Esophagus muscularis mucosa (tissue), 3 donors: ENCODE measurements around the gene HOXB6.

ENCODE experiments used
- CTCF ChIP-seq, 3 experiments: fragments of 200-600 bp in 2 of 3; fragments of 450-650 bp in 1 of 3; sonication (generic) in 2 of 3; IDR thresholded peaks; one replicate each; pipeline ENCODE4 v1.5.1; 2017 to 2019; ENCODE audit warnings: antibody characterized with exemption in 3 of 3, mild to moderate bottlenecking in 2 of 3, moderate library complexity in 1 of 3
- POLR2A ChIP-seq: fragments of 450-650 bp; IDR thresholded peaks from one replicate; pipeline ENCODE4 v1.6.1; 2017; ENCODE audit warnings: antibody characterized with exemption, moderate library complexity, mild to moderate bottlenecking, low read depth
- POLR2AphosphoS5 ChIP-seq, 2 donors: sonication (generic); formaldehyde crosslinking; IDR thresholded peaks; one replicate each; pipeline ENCODE4 v1.6.1; 2017; ENCODE audit warnings: antibody characterized with exemption in 2 of 2

DNA sequence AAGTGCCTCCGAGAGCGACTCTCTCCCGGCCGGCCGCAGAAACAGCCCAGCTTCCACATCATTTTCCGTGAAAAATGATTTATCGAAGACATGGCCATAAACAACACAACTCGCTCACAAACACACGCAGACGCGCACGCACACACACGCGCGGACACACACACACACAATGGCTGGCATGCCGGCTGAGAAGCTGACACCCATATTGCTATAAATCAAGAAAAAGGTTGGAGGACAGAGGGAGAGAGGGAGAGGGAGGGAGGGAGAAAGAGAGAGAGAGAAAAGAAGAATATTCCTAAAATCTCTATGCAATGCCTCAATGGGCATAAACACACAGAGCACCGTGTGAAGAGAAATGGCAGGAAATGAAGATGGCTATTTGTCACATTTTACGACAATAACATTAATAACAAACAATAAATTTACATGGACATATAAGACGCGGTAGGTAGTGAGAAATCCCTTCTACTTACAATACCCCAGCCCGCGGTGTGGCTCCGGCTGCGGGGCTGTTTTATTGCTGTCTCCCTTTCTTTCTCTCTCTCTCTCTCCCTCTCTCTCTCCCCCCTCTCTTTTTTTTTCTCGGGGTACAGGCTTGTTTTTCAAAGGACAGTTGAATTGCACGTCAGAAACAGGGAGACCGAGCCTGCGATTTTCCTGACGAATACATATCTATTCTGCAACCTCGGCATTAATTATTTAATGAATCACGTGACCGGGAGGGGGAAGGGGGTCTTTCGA, 36.1 kb downstream of the HOXB6 start:
- TF ChIP-seq CTCF (IDR thresholded peaks at IDR 0.05) (no peak), POLR2AphosphoS5 (IDR thresholded peaks at IDR 0.05) (no peak), POLR2A (no peak)
